Left lung (tissue), 10 donors: ENCODE data around the gene THEMIS. TPM values are rescaled to one million over a fixed set of nuclear protein-coding genes. Genes with fewer than 3 reads are reported as not detected.

ENCODE experiments used
- ATAC-seq: fragments of 200-7000 bp; cut with Tn5 transposase; one replicate; pipeline ENCODE4 v1.9.1; 2020; ENCODE audit warnings: moderate library complexity
- DNase-seq, 4 donors: peaks; one replicate each; pipeline ENCODE4 v3.0.0-alpha.2; 2013 to 2020
- H3K27ac ChIP-seq, 2 donors: fragments of 200-600 bp; sonication (generic) in 1 of 2; one replicate each; pipeline versions ENCODE4 v1.5.0 to v1.8.0; 2020 to 2021
- H3K27me3 ChIP-seq, 2 donors: fragments of 200-600 bp; sonication (generic) in 1 of 2; one replicate each; pipeline versions ENCODE4 v1.5.0 to v1.8.0; 2020 to 2021
- H3K36me3 ChIP-seq, 2 donors: fragments of 200-600 bp; sonication (generic) in 1 of 2; one replicate each; pipeline versions ENCODE4 v1.5.0 to v1.8.0; 2020 to 2021
- H3K4me1 ChIP-seq, 2 donors: fragments of 200-600 bp; one replicate each; pipeline ENCODE4 v1.8.0; 2021
- H3K4me3 ChIP-seq, 2 donors: fragments of 200-600 bp; sonication (generic) in 1 of 2; one replicate each; pipeline versions ENCODE4 v1.5.0 to v1.8.0; 2020 to 2021; ENCODE audit warnings: mild to moderate bottlenecking in 1 of 2
- H3K9me3 ChIP-seq, 2 donors: fragments of 200-600 bp; sonication (generic) in 1 of 2; one replicate each; pipeline versions ENCODE4 v1.5.0 to v1.8.0; 2020 to 2021
- CTCF ChIP-seq, 2 donors: fragments of 200-600 bp; sonication (generic) in 1 of 2; IDR thresholded peaks; one replicate each; pipeline versions ENCODE4 v1.5.0 to v1.8.0; 2021; ENCODE audit warnings: antibody characterized with exemption in 2 of 2
- intact Hi-C, 2 donors: fragments of 100-400 bp; cut with DNase I; formaldehyde crosslinking; loops; one replicate each; pipeline versions ENCODE4 v1.11.2 to v1.14.2; 2022
- polyA plus RNA-seq, 6 donors: library from polyadenylated mRNA; unstranded; fragments of 120-200 nt; gene quantifications; one replicate each; pipeline ENCODE4 v1.2.1, GENCODE V29; 2013; ENCODE audit not compliant: insufficient read length in 6 of 6
- total RNA-seq, 2 donors: library from RNA; stranded (reverse); fragmentation: NEBNext Ultra II Directional; extraction: Animal tissue kit (Norgen Biotek cat#: 25700); gene quantifications; one replicate each; pipeline ENCODE4 v1.2.1, GENCODE V29; 2021
- donor health status: DM: no; HTN: yes; CAD: no.
- donor health status: DM: no; HTN: no; CAD: no.

THEMIS gene
- total and polyA plus RNA-seq, 8 donors, result 0.08 to 2.6 (median 0.20) TPM

DNA sequence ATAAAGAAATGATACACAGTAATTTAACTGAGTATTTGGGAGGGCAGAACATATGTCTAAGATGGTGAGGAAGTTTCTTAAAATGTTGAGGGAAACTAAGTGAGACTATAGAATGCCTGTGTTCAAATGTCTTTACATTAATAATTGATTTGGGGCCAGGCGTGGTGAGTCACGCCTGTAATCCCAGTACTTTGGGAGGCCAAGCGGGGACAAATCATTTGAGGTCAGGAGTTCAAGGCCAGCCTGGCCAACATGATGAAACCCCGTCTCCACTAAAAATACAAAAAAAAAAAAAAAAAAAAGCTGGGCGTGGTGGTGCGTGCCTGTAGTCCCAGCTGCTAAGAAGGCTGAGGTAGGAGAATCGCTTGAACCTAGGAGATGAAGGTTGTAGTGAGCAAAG lies 66.7 kb downstream of the THEMIS start:
- no peak overlapping the region for H3K4me3 ChIP-seq
- no peaks in the 10 kb centered on the region for H3K4me1 ChIP-seq
- no peak for ATAC-seq
- TF ChIP-seq CTCF (IDR thresholded peaks at IDR 0.05), result no peak
- DNase-seq, result no peak
- H3K36me3 ChIP-seq, result no peaks in the 10 kb centered on the region
- H3K9me3 ChIP-seq, result no peaks in the 10 kb centered on the region
- no peaks in the 10 kb centered on the region for H3K27me3 ChIP-seq
- no peak overlapping the region for H3K27ac ChIP-seq
- intact Hi-C loops, result no loop called here

DNA sequence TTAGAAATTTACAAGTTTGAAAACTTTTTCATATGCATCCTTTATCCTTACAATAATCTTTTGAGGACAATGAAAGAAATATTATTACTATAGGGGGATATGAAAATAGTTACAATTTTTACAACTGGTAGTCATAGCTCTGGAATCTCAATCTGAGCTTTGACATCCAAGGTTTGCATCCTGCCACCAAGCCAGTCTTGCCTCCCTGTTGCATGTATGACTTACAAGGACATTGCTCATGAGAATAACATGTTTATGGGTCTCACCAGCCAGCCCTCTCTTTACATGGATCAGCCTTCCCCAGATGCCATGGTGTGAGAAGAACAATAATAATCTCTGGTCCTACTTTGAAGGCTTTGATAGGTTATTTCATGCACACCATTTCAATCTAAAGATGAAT lies 67.5 kb downstream of the THEMIS start:
- no peaks in the 10 kb centered on the region for H3K27me3 ChIP-seq
- no peak for DNase-seq
- H3K4me3 ChIP-seq, result no peak overlapping the region
- ATAC-seq, result no peak
- TF ChIP-seq CTCF (IDR thresholded peaks at IDR 0.05), result no peak
- H3K36me3 ChIP-seq, result no peaks in the 10 kb centered on the region
- H3K9me3 ChIP-seq, result no peaks in the 10 kb centered on the region
- intact Hi-C loops, result no loop called here
- H3K27ac ChIP-seq, result no peak overlapping the region
- H3K4me1 ChIP-seq, result no peaks in the 10 kb centered on the region

- intact Hi-C loops, result no loop called here
- H3K9me3 ChIP-seq, result no peaks in the 10 kb centered on the region
- no peak for ATAC-seq
- H3K27me3 ChIP-seq, result no peaks in the 10 kb centered on the region
- H3K4me1 ChIP-seq, result no peaks in the 10 kb centered on the region
- H3K27ac ChIP-seq, result no peak overlapping the region
- no peak for DNase-seq
- TF ChIP-seq CTCF (IDR thresholded peaks at IDR 0.05), result no peak
- H3K4me3 ChIP-seq, result no peak overlapping the region
- no peaks in the 10 kb centered on the region for H3K36me3 ChIP-seq
Observed at GRCh38 chr6:127832381-127832780, 68.5 kb downstream of the THEMIS start.

- H3K4me1 ChIP-seq, result no peaks in the 10 kb centered on the region
- H3K9me3 ChIP-seq, result no peaks in the 10 kb centered on the region
- DNase-seq (no peak), ATAC-seq (no peak)
- H3K36me3 ChIP-seq, result no peaks in the 10 kb centered on the region
- intact Hi-C loops, result no loop called here
- H3K4me3 ChIP-seq, result no peak overlapping the region
- H3K27ac ChIP-seq, result no peak overlapping the region
- no peak for TF ChIP-seq CTCF (IDR thresholded peaks at IDR 0.05)
- no peaks in the 10 kb centered on the region for H3K27me3 ChIP-seq
Observed at GRCh38 chr6:127824061-127824460, 76.8 kb downstream of the THEMIS start.

GRCh38 chr6:127821431-127821830 lies 79.4 kb downstream of the THEMIS start:
- no peaks in the 10 kb centered on the region for H3K36me3 ChIP-seq
- ATAC-seq (no peak), DNase-seq (no peak)
- TF ChIP-seq CTCF (IDR thresholded peaks at IDR 0.05), result no peak
- no peaks in the 10 kb centered on the region for H3K4me1 ChIP-seq
- intact Hi-C loops, result no loop called here
- no peak overlapping the region for H3K27ac ChIP-seq
- no peaks in the 10 kb centered on the region for H3K27me3 ChIP-seq
- no peaks in the 10 kb centered on the region for H3K9me3 ChIP-seq
- H3K4me3 ChIP-seq, result no peak overlapping the region
